IMR-90 (cell line): ENCODE results near the gene EEF1E1. TPM values are rescaled to one million over a fixed set of nuclear protein-coding genes. Genes with fewer than 3 reads are reported as not detected.

ENCODE experiments used
- ATAC-seq: fragments of 200-7000 bp; cut with Tn5 transposase; 2 replicates; pipeline ENCODE4 v1.9.1; 2020; ENCODE audit warnings: low read depth, mild to moderate bottlenecking, moderate library complexity
- BruUV-seq: library from RNA; stranded (reverse); fragments of 400-500 nt; replicated peaks from 2 replicates; lab custom pipeline; 2021; lab: Mats Ljungman, UMichigan
- CTCF ChIA-PET: fragments of 300-600 bp; formaldehyde crosslinking; extraction: SDS; loops from one replicate; lab custom pipeline; 2021; ENCODE audit warnings: antibody characterized with exemption; lab: Yijun Ruan, JAX
- POLR2A ChIA-PET: fragments of 300-600 bp; sonication (Branson Sonifier 250); formaldehyde crosslinking; loops from one replicate; lab custom pipeline; 2022; ENCODE audit warnings: antibody characterized with exemption; ENCODE audit not compliant: unreplicated experiment; lab: Charles Lee
- DNase-seq: peaks from one replicate; pipeline ENCODE4 v3.0.0; 2013
- H2AFZ ChIP-seq: replicated peaks from 2 replicates; pipeline ENCODE3; 2013; ENCODE audit warnings: low read length, mild to moderate bottlenecking; ENCODE audit not compliant: poor library complexity
- H2AK5ac ChIP-seq: 2 replicates; pipeline ENCODE4 v1.6.1; 2013; ENCODE audit warnings: low read depth, low read length, inconsistent platforms
- H2AK9ac ChIP-seq: replicated peaks from 2 replicates; pipeline ENCODE3; 2013; ENCODE audit warnings: mild to moderate bottlenecking, low read depth, low read length, moderate library complexity; ENCODE audit not compliant: poor library complexity
- H2BK120ac ChIP-seq: 2 replicates; pipeline ENCODE4 v1.6.1; 2013; ENCODE audit warnings: low read depth, low read length, inconsistent platforms
- H2BK15ac ChIP-seq: 3 replicates; pipeline ENCODE4 v1.6.1; 2013; ENCODE audit warnings: low read depth, low read length, inconsistent platforms
- H2BK20ac ChIP-seq: 2 replicates; pipeline ENCODE4 v1.6.1; 2013; ENCODE audit warnings: low read depth, mild to moderate bottlenecking, inconsistent platforms, low read length, moderate library complexity
- H2BK5ac ChIP-seq: 2 replicates; pipeline ENCODE4 v1.6.1; 2013; ENCODE audit warnings: mild to moderate bottlenecking, low read depth, low read length, inconsistent platforms; ENCODE audit not compliant: poor library complexity, severe bottlenecking
- H3K14ac ChIP-seq: replicated peaks from 2 replicates; pipeline ENCODE4 v1.6.1; 2013; ENCODE audit warnings: low read depth, low read length, inconsistent platforms
- H3K18ac ChIP-seq: 2 replicates; pipeline ENCODE4 v1.6.1; 2013; ENCODE audit warnings: low read depth, low read length, control low read depth
- H3K23ac ChIP-seq: 2 replicates; pipeline ENCODE4 v1.6.1; 2013; ENCODE audit warnings: low read depth, low read length, inconsistent platforms
- H3K27ac ChIP-seq: 2 replicates; pipeline ENCODE4 v1.5.1; 2013; ENCODE audit warnings: mild to moderate bottlenecking, control low read depth, low read length; ENCODE audit not compliant: insufficient read depth
- H3K27me3 ChIP-seq: 2 replicates; pipeline ENCODE4 v1.6.1; 2013; ENCODE audit warnings: low read length; ENCODE audit not compliant: control insufficient read depth, insufficient read depth
- H3K36me3 ChIP-seq: 2 replicates; pipeline ENCODE4 v1.6.1; 2013; ENCODE audit warnings: low read length, mixed read lengths; ENCODE audit not compliant: control insufficient read depth, insufficient read depth
- H3K4ac ChIP-seq: 2 replicates; pipeline ENCODE4 v1.6.1; 2013; ENCODE audit warnings: low read depth, low read length, inconsistent platforms
- H3K4me1 ChIP-seq: 2 replicates; pipeline ENCODE4 v1.6.1; 2013; ENCODE audit warnings: low read length, mixed read lengths; ENCODE audit not compliant: control insufficient read depth, insufficient read depth
- H3K4me2 ChIP-seq: 2 replicates; pipeline ENCODE4 v1.6.1; 2013; ENCODE audit warnings: low read depth, mild to moderate bottlenecking, control low read depth, low read length, moderate library complexity
- H3K4me3 ChIP-seq: 2 replicates; pipeline ENCODE4 v1.5.1; 2013; ENCODE audit warnings: low read depth, mild to moderate bottlenecking, control low read depth, low read length, moderate library complexity; ENCODE audit not compliant: insufficient read depth
- H3K56ac ChIP-seq: 2 replicates; pipeline ENCODE4 v1.6.1; 2013; ENCODE audit warnings: low read length, inconsistent platforms; ENCODE audit not compliant: insufficient read depth; ENCODE audit errors: extremely low read depth
- H3K79me1 ChIP-seq, 2 experiments: 2 replicates each; pipeline ENCODE4 v1.6.1; 2013; ENCODE audit warnings: low read length in 2 of 2, inconsistent platforms in 1 of 2, low read depth in 1 of 2
- H3K9ac ChIP-seq: 2 replicates; pipeline ENCODE4 v1.6.1; 2013; ENCODE audit warnings: low read depth, low read length, control low read depth
- H3K9me1 ChIP-seq: 2 replicates; pipeline ENCODE4 v1.6.1; 2013; ENCODE audit warnings: low read length, inconsistent platforms; ENCODE audit not compliant: insufficient read depth
- H3K9me3 ChIP-seq: 2 replicates; pipeline ENCODE4 v1.6.1; 2013; ENCODE audit warnings: low read length; ENCODE audit not compliant: control insufficient read depth, insufficient read depth
- H4K20me1 ChIP-seq: 2 replicates; pipeline ENCODE4 v1.6.1; 2013; ENCODE audit warnings: low read length, inconsistent platforms; ENCODE audit not compliant: insufficient read depth
- H4K5ac ChIP-seq: 2 replicates; pipeline ENCODE4 v1.6.1; 2013; ENCODE audit warnings: mild to moderate bottlenecking, low read depth, low read length, control low read depth
- H4K8ac ChIP-seq, 2 experiments: 2 replicates each; pipeline ENCODE4 v1.6.1; 2013; ENCODE audit warnings: low read depth in 2 of 2, low read length in 2 of 2, control low read depth in 1 of 2, inconsistent platforms in 1 of 2
- H4K91ac ChIP-seq: 2 replicates; pipeline ENCODE4 v1.6.1; 2013; ENCODE audit warnings: low read depth, low read length, inconsistent platforms; ENCODE audit not compliant: insufficient read depth
- BHLHE40 ChIP-seq: fragments of 150-350 bp; IDR thresholded peaks from 2 replicates; pipeline ENCODE4 v1.6.1; 2016; ENCODE audit warnings: mild to moderate bottlenecking, low read depth, low read length
- CEBPB ChIP-seq: IDR thresholded peaks from 2 replicates; pipeline ENCODE4 v1.6.1; 2012; ENCODE audit warnings: low read depth, low read length, improper control_type of control experiment
- CTCF ChIP-seq: conservative IDR thresholded peaks from 2 replicates; pipeline ENCODE4 v1.5.1; 2012; ENCODE audit warnings: mild to moderate bottlenecking, low read depth, low read length, improper control_type of control experiment
- ELK1 ChIP-seq: fragments of 150-350 bp; IDR thresholded peaks from 2 replicates; pipeline ENCODE4 v1.6.1; 2016; ENCODE audit warnings: low read depth, mild to moderate bottlenecking, low read length, moderate library complexity, borderline replicate concordance
- FOS ChIP-seq: fragments of 150-350 bp; IDR thresholded peaks from 2 replicates; pipeline ENCODE4 v1.6.1; 2016; ENCODE audit warnings: low read depth, low read length
- MAFK ChIP-seq: IDR thresholded peaks from 2 replicates; pipeline ENCODE4 v1.6.1; 2012; ENCODE audit warnings: low read depth, low read length, improper control_type of control experiment
- MAZ ChIP-seq: IDR thresholded peaks from 2 replicates; pipeline ENCODE4 v1.6.1; 2012; ENCODE audit warnings: low read depth, mild to moderate bottlenecking, low read length, improper control_type of control experiment, moderate library complexity, borderline replicate concordance
- MXI1 ChIP-seq: IDR thresholded peaks from 2 replicates; pipeline ENCODE4 v1.6.1; 2012; ENCODE audit warnings: low read depth, mild to moderate bottlenecking, low read length, moderate library complexity, borderline replicate concordance
- NFE2L2 ChIP-seq: fragments of 150-350 bp; IDR thresholded peaks from 2 replicates; pipeline ENCODE4 v1.6.1; 2016; ENCODE audit warnings: low read depth, mild to moderate bottlenecking, low read length
- RCOR1 ChIP-seq: IDR thresholded peaks from 2 replicates; pipeline ENCODE4 v1.6.1; 2012; ENCODE audit warnings: mild to moderate bottlenecking, low read length, improper control_type of control experiment; ENCODE audit not compliant: insufficient replicate concordance
- RFX5 ChIP-seq: IDR thresholded peaks from 2 replicates; pipeline ENCODE4 v1.8.0; 2012; ENCODE audit warnings: low read depth, mild to moderate bottlenecking, low read length, moderate library complexity
- SMC3 ChIP-seq: fragments of 150-350 bp; IDR thresholded peaks from 2 replicates; pipeline ENCODE4 v1.6.1; 2016; ENCODE audit warnings: low read depth, mild to moderate bottlenecking, antibody characterized with exemption, low read length, moderate library complexity
- USF2 ChIP-seq: fragments of 150-350 bp; IDR thresholded peaks from 2 replicates; pipeline ENCODE4 v1.6.1; 2017; ENCODE audit warnings: mild to moderate bottlenecking, antibody characterized with exemption, low read length, low read depth
- WGBS, 2 experiments: methylation state at CpG; one replicate each; pipeline versions ENCODE4 v1.1.5 to v1.1.7; 2013; ENCODE audit warnings: missing lambda C conversion rate in 2 of 2; ENCODE audit not compliant: insufficient read length in 1 of 2; ENCODE audit errors: extremely low coverage in 2 of 2; 5-methylcytosine and 5-hydroxymethylcytosine counted together
- dilution Hi-C: fragments of 300-500 bp; cut with HindIII; formaldehyde crosslinking; loops from one replicate; pipeline ENCODE4 v1.14.3; 2018; ENCODE audit warnings: low sequenced_read_pairs; ENCODE audit not compliant: unreplicated experiment
- in situ Hi-C: fragments of 300-500 bp; cut with MboI; formaldehyde crosslinking; loops from 3 replicates; pipeline ENCODE4 v1.14.3; 2019; ENCODE audit warnings: low sequenced_read_pairs, inconsistent platforms, mixed read lengths
- intact Hi-C: fragments of 100-400 bp; cut with micrococcal nuclease; formaldehyde crosslinking; loops from 2 replicates; pipeline ENCODE4 v1.10.0; 2022
- polyA plus RNA-seq, 3 experiments: library from polyadenylated mRNA; depleted of rRNA; stranded (reverse); fragments of >200 nt; gene quantifications; 2 replicates each; pipeline ENCODE4 v1.2.3, GENCODE V29; 2012; ENCODE audit warnings: low replicate concordance in 1 of 3
- total RNA-seq: library from RNA; depleted of rRNA; stranded (reverse); fragments of >200 nt; gene quantifications from 2 replicates; pipeline ENCODE4 v1.2.3, GENCODE V29; 2012

The EEF1E1 gene
- total and polyA plus RNA-seq, 2 of the 4 experiments (the other 2 are of a cell fraction): 65.8 to 68.6 TPM

GRCh38 chr6:8070718-8071117 lies 31.6 kb downstream of the EEF1E1 start:
- CTCF ChIA-PET: no interaction called here
- no TSS peak for BruUV-seq
- Histone ChIP-seq H2BK15ac (no peak overlapping the region), H2BK120ac (no peak overlapping the region), H3K14ac (no peak overlapping the region), H3K9me3 (no peaks in the 10 kb centered on the region), H3K9ac (no peak overlapping the region), H3K79me1 (no peaks in the 10 kb centered on the region), H3K4me1 (no peaks in the 10 kb centered on the region), H3K4me2 (no peak overlapping the region), H3K9me1 (no peaks in the 10 kb centered on the region; the same call in 1 of the 2 replicates), H2AK9ac (no peak overlapping the region), H3K56ac (no peak overlapping the region), H3K18ac (no peak overlapping the region), H3K23ac (no peak overlapping the region), H4K5ac (no peak overlapping the region), H3K27ac (no peak overlapping the region), H2BK20ac (no peak overlapping the region), H3K4me3 (no peak overlapping the region), H4K8ac (no peak overlapping the region), H2AK5ac (no peak overlapping the region), H2BK5ac (no peak overlapping the region), H3K27me3 (no peaks in the 10 kb centered on the region), H2AFZ (no peak overlapping the region), H4K91ac (no peak overlapping the region), H4K20me1 (no peaks in the 10 kb centered on the region), H3K4ac (no peak overlapping the region), H3K36me3 (no peaks in the 10 kb centered on the region)
- no CpG with 5 or more reads among the region's 8 CpGs for WGBS, 2 experiments
- ATAC-seq (no peak), DNase-seq (no peak)
- intact Hi-C loops (no loop called here), dilution Hi-C loops (no loop called here), in situ Hi-C loops (loop anchor here (25.0 kb wide), 1 partner anchor 783 kb away; no protein-coding TSS in a partner anchor)
- TF ChIP-seq BHLHE40: no peak
- TF ChIP-seq USF2: no peak
- TF ChIP-seq SMC3: no peak
- TF ChIP-seq MXI1: no peak
- no peak for TF ChIP-seq CEBPB
- TF ChIP-seq MAFK: no peak
- TF ChIP-seq FOS: no peak
- TF ChIP-seq RFX5: no peak
- no peak for TF ChIP-seq CTCF
- no peak for TF ChIP-seq ELK1
- TF ChIP-seq RCOR1: no peak
- no peak for TF ChIP-seq NFE2L2
- TF ChIP-seq MAZ: no peak
- POLR2A ChIA-PET: no interaction called here
